22Rv1 (cell line): ENCODE data around the gene MTCL1.

Experiments
- ZFX ChIP-seq: fragments of 450-650 bp; IDR thresholded peaks from 2 replicates; pipeline ENCODE4 v1.6.1; 2017; ENCODE audit warnings: antibody characterized with exemption, borderline replicate concordance
- TF ChIP-seq, protein P1 (sequence below): fragments of 450-650 bp; IDR thresholded peaks from 2 replicates; pipeline ENCODE4 v1.5.1; 2017; ENCODE audit warnings: mild to moderate bottlenecking

- TF ChIP-seq, protein P1, sequence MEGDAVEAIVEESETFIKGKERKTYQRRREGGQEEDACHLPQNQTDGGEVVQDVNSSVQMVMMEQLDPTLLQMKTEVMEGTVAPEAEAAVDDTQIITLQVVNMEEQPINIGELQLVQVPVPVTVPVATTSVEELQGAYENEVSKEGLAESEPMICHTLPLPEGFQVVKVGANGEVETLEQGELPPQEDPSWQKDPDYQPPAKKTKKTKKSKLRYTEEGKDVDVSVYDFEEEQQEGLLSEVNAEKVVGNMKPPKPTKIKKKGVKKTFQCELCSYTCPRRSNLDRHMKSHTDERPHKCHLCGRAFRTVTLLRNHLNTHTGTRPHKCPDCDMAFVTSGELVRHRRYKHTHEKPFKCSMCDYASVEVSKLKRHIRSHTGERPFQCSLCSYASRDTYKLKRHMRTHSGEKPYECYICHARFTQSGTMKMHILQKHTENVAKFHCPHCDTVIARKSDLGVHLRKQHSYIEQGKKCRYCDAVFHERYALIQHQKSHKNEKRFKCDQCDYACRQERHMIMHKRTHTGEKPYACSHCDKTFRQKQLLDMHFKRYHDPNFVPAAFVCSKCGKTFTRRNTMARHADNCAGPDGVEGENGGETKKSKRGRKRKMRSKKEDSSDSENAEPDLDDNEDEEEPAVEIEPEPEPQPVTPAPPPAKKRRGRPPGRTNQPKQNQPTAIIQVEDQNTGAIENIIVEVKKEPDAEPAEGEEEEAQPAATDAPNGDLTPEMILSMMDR = no peak
- no peak for TF ChIP-seq ZFX
Measured at GRCh38 chr18:8724452-8724851, 19.1 kb downstream of the MTCL1 start.
